Esophagus muscularis mucosa (tissue), 4 donors: ENCODE results near the gene CDKN3. TPM values are rescaled to one million over a fixed set of nuclear protein-coding genes. Genes with fewer than 3 reads are reported as not detected.
"Not testable (repeated sequence)": the region's sequence is repeated elsewhere in the genome, so short reads cannot be mapped to it uniquely, and the experiment has no call there.

Source experiments
- DNase-seq: peaks from one replicate; pipeline ENCODE4 v3.0.0-alpha.2; 2017; ENCODE audit errors: extremely low spot score
- H3K27ac ChIP-seq, 4 donors: fragments of 200-600 bp; sonication (generic); replicated peaks in 1 of 4; 1 replicate in 3 of 4; 2 replicates in 1 of 4; pipeline ENCODE4 v1.5.1; 2016 to 2019; ENCODE audit warnings: mild to moderate bottlenecking in 1 of 4
- H3K27me3 ChIP-seq, 4 donors: fragments of 200-600 bp; sonication (generic); one replicate each; pipeline versions ENCODE4 v1.5.1 to v1.6.0; 2016 to 2019
- H3K36me3 ChIP-seq, 4 donors: fragments of 200-600 bp; sonication (generic); one replicate each; pipeline ENCODE4 v1.5.1; 2016 to 2019
- H3K4me1 ChIP-seq, 4 donors: fragments of 200-600 bp; sonication (generic); one replicate each; pipeline ENCODE4 v1.5.1; 2016 to 2019
- H3K4me3 ChIP-seq, 4 donors: fragments of 200-600 bp; sonication (generic); 1 replicate in 2 of 4; 2 replicates in 2 of 4; pipeline ENCODE4 v1.5.1; 2016 to 2019; ENCODE audit warnings: mild to moderate bottlenecking in 4 of 4, moderate library complexity in 1 of 4
- H3K9me3 ChIP-seq, 4 donors: fragments of 200-600 bp; sonication (generic); 1 replicate in 3 of 4; 2 replicates in 1 of 4; pipeline ENCODE4 v1.5.1; 2016 to 2019
- CTCF ChIP-seq, 3 experiments: fragments of 200-600 bp in 2 of 3; fragments of 450-650 bp in 1 of 3; sonication (generic) in 2 of 3; IDR thresholded peaks; one replicate each; pipeline ENCODE4 v1.5.1; 2017 to 2019; ENCODE audit warnings: antibody characterized with exemption in 3 of 3, mild to moderate bottlenecking in 2 of 3, moderate library complexity in 1 of 3
- EP300 ChIP-seq: sonication (generic); formaldehyde crosslinking; IDR thresholded peaks from one replicate; pipeline ENCODE4 v1.6.1; 2017; ENCODE audit warnings: antibody characterized with exemption
- POLR2A ChIP-seq: fragments of 450-650 bp; IDR thresholded peaks from one replicate; pipeline ENCODE4 v1.6.1; 2017; ENCODE audit warnings: antibody characterized with exemption, moderate library complexity, mild to moderate bottlenecking, low read depth
- POLR2AphosphoS5 ChIP-seq, 2 donors: sonication (generic); formaldehyde crosslinking; IDR thresholded peaks; one replicate each; pipeline ENCODE4 v1.6.1; 2017; ENCODE audit warnings: antibody characterized with exemption in 2 of 2
- WGBS: methylation state at CpG from one replicate; pipeline ENCODE4 v1.1.5; 2018; 5-methylcytosine and 5-hydroxymethylcytosine counted together
- intact Hi-C: fragments of 100-400 bp; cut with DNase I; formaldehyde crosslinking; loops from one replicate; pipeline ENCODE4 v1.15.1; 2023
- total RNA-seq, 4 donors: library from RNA; depleted of rRNA; stranded (reverse); fragments of >200 nt; gene quantifications; one replicate each; pipeline versions ENCODE4 v1.1.0 to v1.2.1, GENCODE V29; 2016

Gene CDKN3
- total RNA-seq, 4 donors from 2014 or later, result 0.65 to 4.8 (median 1.0) TPM

DNA sequence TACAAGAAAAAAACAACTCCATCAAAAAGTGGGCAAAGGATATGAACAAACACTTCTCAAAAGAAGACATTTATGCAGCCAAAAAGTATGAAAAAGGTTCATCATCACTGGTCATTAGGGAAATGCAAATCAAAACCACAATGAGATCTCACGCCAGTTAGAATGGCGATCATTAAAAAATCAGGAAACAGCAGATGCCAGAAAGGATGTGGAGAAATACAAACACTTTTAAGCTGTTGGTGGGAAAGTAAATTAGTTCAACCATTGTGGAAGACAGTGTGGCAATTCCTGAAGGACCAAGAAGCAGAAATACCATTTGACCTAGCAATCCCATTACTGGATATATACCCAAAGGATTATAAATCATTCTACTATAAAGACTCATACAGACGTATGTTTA is 16.2 kb upstream of the CDKN3 start:
- H3K9me3 ChIP-seq, intact Hi-C loops, DNase-seq, H3K27ac ChIP-seq, H3K4me3 ChIP-seq, H3K36me3 ChIP-seq, H3K4me1 ChIP-seq: not testable (repeated sequence)
- peaks cover 0 to 13% (median 0%) of the 10 kb centered on the region in 4 donors for H3K27me3 ChIP-seq
- peak in 1 of 2 donors; percentile 17 for TF ChIP-seq POLR2AphosphoS5 (IDR thresholded peaks at IDR 0.05)
- 71% methylated on average over 3 of the region's 3 CpGs for whole genome bisulfite sequencing

GRCh38 chr14:54381821-54382220 is 15.0 kb upstream of the CDKN3 start:
- peaks cover 0 to 3% (median 0%) of the 10 kb centered on the region in 4 donors for H3K9me3 ChIP-seq
- intact Hi-C loops, result no loop called here
- no peak overlapping the region for H3K4me3 ChIP-seq
- H3K27me3 ChIP-seq, result peaks cover 0 to 14% (median 0%) of the 10 kb centered on the region in 4 donors
- no peak for TF ChIP-seq POLR2AphosphoS5 (IDR thresholded peaks at IDR 0.05)
- TF ChIP-seq POLR2A, result no peak
- TF ChIP-seq EP300, result no peak
- TF ChIP-seq CTCF (IDR thresholded peaks at IDR 0.05), result no peak
- no peak overlapping the region for H3K27ac ChIP-seq
- H3K36me3 ChIP-seq, result no peaks in the 10 kb centered on the region
- DNase-seq, result no peak
- no peaks in the 10 kb centered on the region for H3K4me1 ChIP-seq

GRCh38 chr14:54383835-54384234 is 13.0 kb upstream of the CDKN3 start:
- H3K9me3 ChIP-seq, result peaks cover 0 to 3% (median 0%) of the 10 kb centered on the region in 4 donors
- H3K4me3 ChIP-seq, result no peak overlapping the region
- intact Hi-C loops, result no loop called here
- WGBS, result 88% methylated on average over 4 of the region's 4 CpGs
- TF ChIP-seq EP300, result no peak
- TF ChIP-seq POLR2A, result no peak
- TF ChIP-seq CTCF (IDR thresholded peaks at IDR 0.05), result no peak
- no peaks in the 10 kb centered on the region for H3K4me1 ChIP-seq
- no peak overlapping the region for H3K27ac ChIP-seq
- DNase-seq, result no peak
- no peaks in the 10 kb centered on the region for H3K36me3 ChIP-seq
- peaks cover 0 to 7% (median 3%) of the 10 kb centered on the region in 4 donors for H3K27me3 ChIP-seq

- Histone ChIP-seq H3K4me1 (no peaks in the 10 kb centered on the region), H3K27ac (no peak overlapping the region), H3K9me3 (no peaks in the 10 kb centered on the region), H3K27me3 (peaks cover 0 to 7% (median 3%) of the 10 kb centered on the region in 4 donors), H3K36me3 (no peaks in the 10 kb centered on the region), H3K4me3 (no peak overlapping the region)
- WGBS, result 50% methylated on average over 1 of the region's 4 CpGs
- intact Hi-C loops, result no loop called here
- TF ChIP-seq POLR2AphosphoS5 (IDR thresholded peaks at IDR 0.05) (no peak), EP300 (no peak), CTCF (IDR thresholded peaks at IDR 0.05) (no peak), POLR2A (no peak)
- no peak for DNase-seq
Observed at GRCh38 chr14:54385556-54385955, 11.3 kb upstream of the CDKN3 start.

DNA sequence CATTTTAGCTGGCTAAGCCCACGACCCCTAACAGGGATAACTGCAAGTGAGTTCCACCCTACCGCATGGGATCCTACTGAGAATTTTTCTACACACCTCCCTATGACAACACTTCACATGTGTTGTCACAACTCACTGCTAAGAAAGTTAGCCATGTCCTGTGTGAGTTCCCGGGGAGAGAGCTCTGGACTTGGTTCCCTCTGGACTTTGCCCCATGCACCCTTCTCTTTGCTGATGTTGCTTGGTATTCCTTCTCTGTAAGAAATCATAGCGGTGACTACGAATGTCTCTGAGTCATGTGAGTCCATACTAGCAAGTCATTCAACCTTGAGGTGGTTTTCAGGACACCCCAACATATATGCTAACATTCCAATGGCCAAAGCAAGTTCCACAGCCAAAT is 9.5 kb upstream of the CDKN3 start:
- no peaks in the 10 kb centered on the region for H3K4me1 ChIP-seq
- no peak overlapping the region for H3K27ac ChIP-seq
- H3K9me3 ChIP-seq, result no peaks in the 10 kb centered on the region
- no peak for DNase-seq
- no peaks in the 10 kb centered on the region for H3K36me3 ChIP-seq
- H3K27me3 ChIP-seq, result peaks cover 0 to 11% (median 3%) of the 10 kb centered on the region in 4 donors
- no peak overlapping the region for H3K4me3 ChIP-seq
- no peak for TF ChIP-seq CTCF (IDR thresholded peaks at IDR 0.05)
- 95% methylated on average over 5 of the region's 5 CpGs for WGBS
- intact Hi-C loops, result no loop called here
